GM19023 (cell line): ENCODE measurements around the gene PTPRG.

Source experiments
- ATAC-seq: cut with Tn5 transposase; IDR thresholded peaks from one replicate; pipeline ENCODE4 v1.9.1; 2021; ENCODE audit warnings: mild to moderate bottlenecking, moderate library complexity; ENCODE audit not compliant: unreplicated experiment

PTPRG gene

DNA sequence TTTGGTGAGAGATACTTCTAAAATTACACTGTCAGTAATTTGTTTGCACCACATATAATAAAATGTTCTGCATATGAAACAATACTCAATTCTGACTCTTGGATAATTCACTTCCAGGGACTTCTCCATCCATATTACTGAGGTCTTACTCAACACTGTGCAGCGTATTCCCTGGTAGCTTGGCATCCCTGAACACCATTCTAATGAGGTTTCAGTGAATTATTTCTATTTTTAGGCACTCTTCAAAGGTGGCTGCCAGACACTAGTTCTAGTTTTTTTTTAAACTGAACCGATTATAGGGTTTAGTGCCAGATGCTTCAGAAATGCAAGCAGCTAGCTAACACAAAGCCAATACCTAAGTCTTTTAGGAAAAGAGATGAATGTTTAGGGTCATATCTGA is 528.7 kb downstream of the PTPRG start:
- no peak for ATAC-seq

DNA sequence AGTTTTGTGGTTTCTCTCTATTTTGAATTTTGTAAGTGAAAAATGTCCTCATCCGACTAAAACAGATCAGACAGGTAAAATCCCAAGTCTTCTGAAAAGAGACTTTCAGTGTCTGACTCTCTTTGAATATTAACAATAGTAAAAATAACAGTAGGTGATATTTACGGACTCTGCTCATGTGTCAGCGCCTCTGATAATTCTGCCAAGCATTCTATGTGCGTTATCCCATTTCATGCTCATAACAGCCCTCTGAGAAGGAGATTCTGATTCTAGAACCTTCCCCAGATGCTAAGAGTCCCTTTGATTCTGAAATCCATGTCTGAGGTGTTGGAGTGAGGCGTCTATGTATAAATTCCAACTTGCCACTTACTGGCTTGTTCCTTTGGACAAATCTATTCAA is 529.1 kb downstream of the PTPRG start:
- ATAC-seq = no peak

DNA sequence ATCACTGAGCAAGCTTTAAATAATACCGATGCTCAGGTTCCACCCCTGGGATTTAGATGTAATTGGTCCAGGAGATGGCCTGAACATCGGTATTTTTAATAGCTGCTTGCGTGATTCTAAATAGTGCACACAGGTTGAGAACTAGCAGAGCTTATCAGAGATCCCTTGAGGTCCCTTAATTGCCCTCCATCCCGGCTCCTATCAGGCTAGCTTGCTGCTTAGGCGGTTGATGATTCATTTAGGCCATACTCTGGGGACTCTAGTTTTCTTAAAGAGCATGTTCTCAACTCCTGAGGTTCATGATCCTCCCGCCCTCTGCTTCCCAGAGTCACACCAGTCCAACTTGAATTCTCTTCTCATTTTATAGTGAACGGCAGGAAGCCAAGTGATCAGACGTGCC is 531.7 kb downstream of the PTPRG start:
- ATAC-seq = no peak

DNA sequence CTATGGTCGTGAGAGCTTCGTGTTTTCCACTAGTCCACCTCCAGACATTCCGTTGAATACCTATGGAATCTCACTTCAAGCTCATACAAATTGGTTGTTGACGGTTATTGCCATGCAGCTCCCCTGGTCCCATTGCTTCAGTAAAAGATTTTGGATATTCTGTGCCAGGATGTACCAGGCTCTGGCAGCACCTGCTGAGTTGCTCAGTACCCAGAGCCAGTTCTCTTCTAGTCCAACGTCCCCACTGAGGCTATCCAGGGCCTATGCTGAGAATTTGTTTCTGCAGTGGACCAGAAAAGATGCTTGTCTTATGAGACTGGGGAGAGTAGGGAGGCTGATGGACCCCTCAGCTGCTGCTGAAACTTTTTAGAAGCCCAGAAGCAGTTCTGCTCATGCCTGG is 533.1 kb downstream of the PTPRG start:
- ATAC-seq = no peak

DNA sequence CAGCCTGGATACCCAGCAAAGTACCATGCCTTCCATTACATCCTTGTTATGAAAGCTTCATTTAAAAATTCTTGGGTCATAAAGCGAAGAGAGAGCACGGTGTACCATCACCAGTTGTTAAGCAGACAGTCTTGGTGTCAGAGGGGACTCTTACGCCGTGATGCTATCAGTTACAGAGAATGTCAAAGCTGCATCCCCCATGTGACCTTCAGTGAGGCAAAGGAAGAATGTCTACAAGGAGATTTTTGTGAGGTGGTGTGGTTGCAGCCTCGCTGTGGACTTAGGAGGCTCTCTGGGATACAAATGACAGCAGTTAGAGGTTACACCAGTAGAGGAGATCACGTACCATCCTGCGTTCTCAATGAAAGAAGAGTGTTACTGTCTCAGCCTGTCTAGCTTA is 533.7 kb downstream of the PTPRG start:
- ATAC-seq = no peak

DNA sequence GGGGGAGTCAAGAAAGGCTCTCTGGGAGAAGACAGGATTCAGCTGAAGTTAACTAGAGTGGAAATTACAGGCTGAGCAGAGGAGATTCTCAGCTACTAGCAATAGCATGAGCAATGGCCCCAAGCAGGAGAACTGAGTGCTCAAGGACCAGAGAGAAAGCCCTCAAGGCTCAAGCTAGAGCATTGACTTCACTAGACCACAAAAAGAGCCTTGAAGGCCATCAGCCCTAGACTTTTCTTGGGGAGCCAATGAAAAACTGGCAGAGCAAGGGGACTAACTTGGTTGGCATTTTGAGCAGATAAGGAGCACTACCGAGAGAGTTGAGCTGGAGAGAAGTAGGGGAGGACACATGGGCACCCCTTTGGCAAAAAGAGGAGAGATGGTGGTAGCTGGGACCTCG is 534.4 kb downstream of the PTPRG start:
- no peak for ATAC-seq

DNA sequence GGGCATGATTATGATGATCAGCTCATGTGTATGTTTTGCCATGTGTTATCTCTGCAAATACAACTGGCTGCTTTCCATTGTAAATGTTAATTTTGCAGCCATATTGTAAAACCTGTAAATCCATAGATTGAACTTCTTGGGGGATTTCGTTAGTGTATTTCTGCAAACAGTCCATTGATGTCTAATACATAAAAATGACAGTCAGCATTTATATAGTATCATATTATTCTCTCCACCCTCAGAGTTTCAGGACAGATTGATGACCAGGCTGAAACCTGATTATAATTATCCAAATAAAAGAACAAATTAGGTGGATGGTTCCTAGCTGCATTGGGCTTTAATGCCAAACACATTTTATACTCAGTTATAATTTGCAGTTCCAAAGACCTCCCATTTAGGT is 535.1 kb downstream of the PTPRG start:
- ATAC-seq = no peak

DNA sequence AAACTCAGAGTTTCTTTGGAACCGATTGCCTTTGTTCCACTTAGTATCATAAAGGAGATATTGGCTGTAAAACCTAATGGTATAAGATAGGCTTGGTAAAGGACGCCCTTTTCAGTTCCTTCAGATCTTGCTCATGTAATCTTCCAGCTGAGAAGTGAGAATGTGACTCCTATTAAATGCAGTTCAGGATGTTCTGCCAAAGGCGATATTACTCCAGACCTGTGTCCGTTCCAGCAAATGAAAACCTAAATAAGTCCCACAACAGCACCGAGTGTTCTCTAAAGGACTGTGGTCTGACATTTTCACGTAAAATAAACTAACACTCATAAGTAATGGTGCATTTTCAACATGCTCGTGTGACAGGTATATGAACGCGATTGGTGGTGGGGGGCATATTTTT is 535.8 kb downstream of the PTPRG start:
- ATAC-seq = no peak

DNA sequence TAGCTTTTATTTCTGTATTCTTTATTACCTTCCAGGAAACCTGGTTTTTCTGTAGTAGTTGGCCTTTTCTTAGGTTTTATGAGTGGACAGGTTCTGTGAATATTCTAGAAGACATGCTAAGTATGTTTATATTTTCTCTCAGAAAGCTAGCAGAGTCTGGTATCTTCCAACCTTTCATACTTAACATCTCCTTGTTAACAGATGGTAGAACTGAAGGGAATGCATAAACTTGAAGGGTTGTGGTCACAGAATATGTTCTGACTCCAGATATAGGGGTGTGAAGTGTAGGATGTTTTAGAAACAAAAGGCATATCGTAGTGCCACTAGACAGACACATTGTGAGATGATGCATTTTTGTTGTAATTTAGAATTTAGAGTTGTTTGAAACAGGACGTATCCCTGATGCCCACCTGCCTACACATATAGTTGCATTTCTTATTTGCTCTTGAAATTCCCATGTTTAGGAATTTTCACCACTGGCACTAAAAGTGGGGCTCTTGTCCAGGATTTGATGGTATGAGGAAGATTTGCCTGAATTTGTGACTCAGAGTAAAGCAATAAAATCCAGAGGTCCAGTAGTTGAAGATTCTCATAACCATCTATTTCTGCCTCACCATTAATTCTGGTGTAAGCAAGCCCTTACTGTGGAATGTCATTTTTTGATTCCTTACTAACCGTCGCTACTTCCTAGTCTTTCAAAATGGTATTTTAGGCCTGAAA is 537.4 kb downstream of the PTPRG start:
- no peak for ATAC-seq

DNA sequence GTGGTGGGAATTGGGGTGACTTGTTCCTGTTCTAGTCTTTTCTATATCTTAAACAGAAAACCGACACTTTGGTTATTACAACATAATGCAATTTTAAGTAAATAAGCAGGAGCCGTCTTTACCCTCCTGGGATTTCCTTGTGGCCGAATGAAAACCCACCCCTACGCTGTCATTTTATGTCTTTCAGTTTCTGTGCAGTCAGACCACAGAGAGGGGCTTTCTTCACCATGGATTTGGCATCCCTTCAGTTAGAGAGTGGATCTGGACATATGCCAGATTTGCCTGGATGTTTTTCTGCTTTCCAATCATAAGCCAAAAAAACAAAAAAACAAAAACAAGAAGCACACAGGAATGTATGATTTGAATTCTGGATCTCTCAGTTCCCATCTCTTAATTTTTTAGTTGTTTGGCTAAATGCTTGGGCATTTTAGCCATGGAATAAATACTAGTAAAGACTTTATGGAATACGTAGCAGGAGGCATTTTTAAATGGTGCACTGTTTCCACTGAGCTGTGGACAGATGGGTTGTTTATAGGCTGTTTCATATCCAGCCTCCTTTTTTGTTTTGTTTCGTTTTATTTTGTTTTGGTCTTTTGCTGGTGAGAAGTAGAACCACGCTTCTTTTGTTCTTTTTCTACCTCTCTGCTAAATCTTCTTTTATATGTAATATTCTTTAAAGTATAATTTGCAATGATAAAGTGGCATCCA is 539.1 kb downstream of the PTPRG start:
- no peak for ATAC-seq

DNA sequence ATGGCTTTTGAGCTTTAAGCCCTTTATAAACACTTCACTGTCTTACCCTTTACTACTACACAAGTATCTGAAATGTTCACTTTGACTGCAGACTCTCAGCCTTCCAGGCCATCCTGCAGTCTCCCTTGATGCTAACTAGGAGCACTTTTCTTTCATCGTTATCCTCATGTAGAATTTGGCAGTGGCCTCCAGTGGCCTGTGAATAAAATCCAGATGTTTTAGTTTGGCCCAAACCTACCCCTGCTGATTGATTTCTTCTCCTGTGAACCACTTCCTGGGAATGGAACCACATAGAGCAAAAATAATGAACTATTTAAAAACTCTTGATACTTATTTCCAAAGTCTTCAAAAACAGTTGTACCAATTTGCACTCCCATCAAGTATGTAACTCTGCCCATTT is 540.1 kb downstream of the PTPRG start:
- no peak for ATAC-seq

DNA sequence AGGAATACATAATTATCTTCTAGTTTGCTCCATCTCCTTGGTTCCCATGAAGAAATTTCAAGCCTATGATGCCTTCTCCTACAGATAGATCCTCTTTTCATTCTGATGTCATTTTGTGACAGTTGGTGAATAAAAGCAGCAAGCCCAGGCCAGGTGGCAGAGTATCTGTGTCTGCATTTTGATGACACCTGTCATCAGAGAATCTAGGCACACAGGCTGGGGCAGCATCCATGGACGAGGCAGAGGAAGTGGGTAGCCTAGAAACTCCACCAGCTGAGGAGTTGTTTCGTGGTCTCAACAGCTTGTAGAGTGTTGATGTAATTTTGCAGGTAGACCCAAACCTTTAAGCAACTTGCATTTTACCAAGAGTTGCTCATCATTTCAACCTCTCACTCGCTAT is 542.2 kb downstream of the PTPRG start:
- ATAC-seq = no peak

DNA sequence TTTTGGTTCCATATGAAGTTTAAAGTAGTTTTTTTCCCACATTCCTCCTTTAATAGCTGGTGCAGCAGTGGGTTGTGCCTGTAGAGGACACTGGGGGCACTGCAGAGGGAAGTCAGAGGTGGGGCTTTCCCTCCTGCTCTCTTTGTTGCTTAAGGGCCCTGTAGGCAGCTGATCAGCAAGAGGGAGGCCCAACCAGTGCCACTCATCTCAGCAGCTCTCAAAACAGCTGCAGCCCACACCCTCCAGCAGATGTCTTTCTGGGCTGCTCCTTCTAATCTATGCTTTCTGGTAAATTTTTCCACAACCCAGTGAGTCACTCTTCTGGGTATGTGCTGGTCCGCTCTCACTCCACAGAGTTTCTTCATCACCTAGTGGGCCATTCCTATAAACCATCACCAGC is 548.2 kb downstream of the PTPRG start:
- no peak for ATAC-seq

DNA sequence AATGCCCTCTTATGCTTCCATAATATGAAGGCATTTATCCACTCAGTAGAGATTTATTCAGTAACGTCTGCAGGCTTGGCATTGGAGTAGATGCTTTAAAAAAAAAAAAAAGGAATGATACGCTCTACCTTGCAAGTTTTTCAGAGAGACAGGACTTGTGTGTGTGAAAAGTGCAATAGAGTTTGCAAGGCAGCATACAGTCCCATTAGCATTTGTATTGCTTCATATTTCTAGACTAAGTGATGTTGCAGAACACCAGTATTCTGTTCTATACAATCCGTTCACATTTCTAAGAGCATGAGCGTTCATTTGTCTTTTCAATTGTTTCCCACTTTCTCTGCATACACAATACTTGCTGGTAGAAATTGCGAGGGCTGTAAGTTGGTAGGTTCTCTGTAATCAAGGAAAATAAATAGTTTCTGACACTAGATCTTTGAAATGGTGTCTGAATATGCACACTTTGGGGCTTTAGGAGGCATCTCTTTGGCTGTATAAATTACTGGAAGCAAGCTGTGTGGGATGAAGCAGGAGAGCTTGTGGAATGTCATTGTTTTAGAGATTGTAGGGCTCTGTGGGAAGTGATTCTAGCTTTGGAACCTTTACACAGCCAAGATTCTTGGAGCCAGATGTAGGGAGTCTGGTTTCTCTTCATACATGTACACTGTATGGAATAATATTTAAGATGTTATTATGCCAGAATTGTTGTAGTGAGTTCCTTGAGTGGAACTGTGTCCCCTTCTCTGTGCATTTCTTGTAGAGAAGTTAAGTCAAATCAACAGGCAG is 549.3 kb downstream of the PTPRG start:
- no peak for ATAC-seq

DNA sequence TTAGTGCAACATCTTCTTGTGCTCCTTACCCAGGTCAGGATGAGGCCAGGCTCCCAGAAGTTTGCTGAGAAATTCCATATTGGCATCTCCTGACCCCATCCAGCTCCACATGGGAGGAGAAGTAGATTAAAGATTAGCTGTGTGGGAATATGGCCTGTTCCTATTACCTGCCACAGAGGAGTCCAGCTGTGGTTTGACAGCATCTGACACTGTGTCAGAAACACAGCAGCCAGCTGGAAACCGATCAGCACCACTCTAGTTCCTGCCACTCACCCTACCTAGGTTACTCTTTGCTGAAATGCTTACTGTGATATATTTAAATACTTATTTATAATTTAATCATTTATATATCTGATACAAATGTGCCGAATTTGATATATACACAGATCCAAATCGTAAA is 551.7 kb downstream of the PTPRG start:
- no peak for ATAC-seq

DNA sequence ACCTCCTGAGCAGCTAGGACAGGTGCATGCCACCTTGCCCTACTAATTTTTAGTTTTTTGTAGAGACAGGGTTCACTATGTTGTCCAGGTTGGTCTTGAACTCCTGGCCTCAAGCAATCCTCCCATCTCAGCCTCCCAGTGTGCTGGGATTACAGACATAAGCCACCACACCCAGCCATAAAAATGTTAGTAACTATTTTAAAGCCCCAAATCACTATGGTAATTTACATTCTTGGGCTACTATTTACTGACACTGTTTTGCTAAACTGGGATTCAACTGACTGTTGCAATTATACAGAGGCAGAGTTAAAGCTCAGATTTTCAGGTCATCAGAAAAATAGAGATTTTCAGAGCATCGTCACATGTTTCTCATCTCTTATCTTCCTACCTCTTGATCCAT is 553.4 kb downstream of the PTPRG start:
- no peak for ATAC-seq

DNA sequence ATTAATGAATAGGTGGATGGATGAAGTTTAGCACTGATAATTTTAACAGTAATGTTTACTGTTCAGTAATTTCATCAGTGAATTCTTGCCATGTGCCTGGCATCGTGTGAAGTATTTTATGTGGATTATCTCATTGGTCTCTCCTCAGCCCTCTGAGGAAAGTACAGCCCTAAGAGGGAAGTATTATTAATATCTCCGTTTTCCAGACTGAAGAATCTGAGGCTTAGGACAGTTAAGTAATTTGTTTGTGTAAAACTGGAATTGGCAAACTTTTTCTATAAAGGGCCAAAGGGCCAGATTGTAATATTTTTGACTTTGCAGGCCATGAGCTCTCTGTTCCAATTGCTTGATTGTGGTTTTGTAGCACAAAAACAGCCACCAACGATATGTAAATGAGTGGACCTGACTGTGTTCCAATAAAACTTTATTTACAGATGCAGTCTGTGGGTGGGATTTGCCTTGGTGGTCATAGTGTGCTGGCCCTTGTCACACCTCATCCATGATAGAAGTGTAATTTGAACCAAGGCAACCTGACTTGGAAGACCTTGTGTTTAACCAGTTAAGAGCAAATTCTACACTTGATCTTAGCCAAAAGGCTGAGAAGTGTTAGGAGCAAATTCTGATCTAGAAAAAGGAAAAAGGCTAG is 556.7 kb downstream of the PTPRG start:
- no peak for ATAC-seq

DNA sequence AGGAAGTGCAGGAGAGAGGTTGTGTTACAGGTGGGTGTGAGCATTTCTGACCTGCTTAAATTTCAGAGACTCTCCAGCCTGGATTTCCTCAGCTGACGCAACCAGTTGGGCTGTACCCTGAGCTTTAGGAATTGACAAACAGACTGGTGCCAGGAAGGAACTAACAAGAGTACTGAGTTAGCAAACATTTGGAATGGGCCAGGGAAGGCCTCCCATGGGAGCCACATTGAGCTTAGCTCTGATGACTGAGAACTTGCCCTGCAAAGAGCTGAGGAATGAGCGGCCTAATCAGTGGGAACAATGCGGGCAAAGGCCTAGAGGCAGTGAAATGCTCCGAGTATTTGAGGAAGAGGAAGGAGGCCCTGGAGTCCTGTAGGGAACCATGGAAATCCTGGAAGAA is 557.8 kb downstream of the PTPRG start:
- no peak for ATAC-seq

DNA sequence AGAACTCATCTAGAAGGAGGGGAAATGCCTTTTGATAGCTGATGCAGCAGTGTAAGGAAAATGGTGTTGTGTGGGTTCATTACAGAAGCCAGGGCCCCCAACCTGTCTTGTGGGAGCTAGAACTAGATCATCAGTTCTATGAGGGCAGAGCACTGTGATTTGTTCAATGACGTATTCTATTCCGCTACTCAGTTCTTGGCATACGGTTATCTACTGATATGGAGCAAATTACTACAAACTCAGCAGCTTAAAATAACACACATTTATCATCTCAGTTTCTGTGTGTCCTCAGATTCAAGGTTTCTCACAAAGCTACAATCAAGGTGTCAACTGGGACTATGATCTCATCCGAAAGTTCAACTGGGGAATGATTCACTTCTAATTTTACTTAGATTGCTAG is 561.4 kb downstream of the PTPRG start:
- ATAC-seq = no peak

DNA sequence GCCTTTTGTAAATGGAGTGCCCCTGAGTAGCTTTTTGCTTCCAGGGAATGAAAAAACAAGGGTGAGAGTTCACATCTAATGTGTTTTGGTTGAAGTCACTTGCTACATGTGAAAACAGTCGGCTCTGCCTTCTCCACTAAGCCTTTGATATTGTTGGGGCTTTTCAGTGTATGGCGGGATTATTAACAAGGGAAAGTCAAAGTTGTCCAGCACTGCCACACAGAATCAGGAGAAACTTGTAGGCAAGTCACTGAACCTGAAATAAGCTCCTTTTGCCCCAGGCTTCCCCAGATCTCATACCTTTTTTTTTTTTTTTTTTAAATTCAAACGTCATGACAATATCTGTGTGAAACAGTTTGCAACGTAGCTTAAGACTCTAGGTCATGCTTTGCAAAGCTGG is 564.0 kb downstream of the PTPRG start:
- no peak for ATAC-seq

DNA sequence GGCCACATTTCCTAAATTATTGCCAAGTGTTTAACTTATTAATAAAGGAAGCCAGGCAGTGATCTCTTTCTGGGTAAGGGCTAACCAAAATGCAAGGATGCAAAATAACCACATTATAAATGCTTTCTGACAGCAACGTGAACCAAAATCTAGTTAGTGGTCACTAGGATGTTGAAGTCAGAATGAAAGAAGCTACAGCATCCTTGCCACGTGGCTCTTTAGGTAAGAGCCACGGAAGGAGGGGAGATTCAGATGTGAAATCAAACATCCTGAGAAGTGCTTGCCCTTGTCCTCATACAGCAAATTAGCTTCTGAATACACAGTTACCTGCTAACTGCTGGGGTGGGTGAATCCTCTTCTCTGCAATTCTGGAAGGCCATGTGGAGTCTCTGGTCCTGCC is 565.7 kb downstream of the PTPRG start:
- no peak for ATAC-seq

DNA sequence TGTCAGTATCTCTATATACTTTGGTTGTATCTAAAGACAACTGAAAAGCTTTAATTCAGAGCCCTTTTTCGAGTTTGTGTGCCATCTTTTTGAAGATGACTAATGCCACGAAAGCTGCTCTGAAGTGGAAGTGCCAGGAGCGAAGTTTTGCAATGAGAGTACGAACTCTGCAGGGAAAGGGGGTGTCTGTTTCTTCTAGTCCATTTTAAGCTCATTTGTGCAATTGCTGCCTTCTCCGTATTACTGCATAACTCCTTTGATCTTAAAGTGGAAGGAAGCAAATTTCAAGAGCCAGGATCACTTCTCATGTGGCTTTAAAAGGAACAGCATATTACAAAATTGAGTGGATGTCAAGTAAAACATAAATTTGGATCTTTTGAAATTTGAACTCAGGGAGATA is 566.7 kb downstream of the PTPRG start:
- ATAC-seq = no peak
